Mesodermal cell (in vitro differentiated cells): ENCODE data around the gene ALPP.

Experiments used
- H3K27ac ChIP-seq: 2 replicates; pipeline ENCODE4 v1.7.0; 2013; ENCODE audit warnings: mild to moderate bottlenecking, low read depth, low read length, moderate library complexity; ENCODE audit not compliant: severe bottlenecking
- H3K36me3 ChIP-seq: 2 replicates; pipeline ENCODE4 v1.7.1; 2013; ENCODE audit warnings: mild to moderate bottlenecking, low read length, moderate library complexity; ENCODE audit not compliant: control insufficient read depth, insufficient read depth
- H3K4me1 ChIP-seq: one replicate; pipeline ENCODE4 v1.7.1; 2013; ENCODE audit warnings: mild to moderate bottlenecking, low read length; ENCODE audit not compliant: insufficient read depth, control insufficient read depth, poor library complexity, severe bottlenecking
- H3K4me3 ChIP-seq: 2 replicates; pipeline ENCODE4 v1.7.0; 2013; ENCODE audit warnings: low read length, control low read depth, mild to moderate bottlenecking; ENCODE audit not compliant: insufficient read depth, poor library complexity, severe bottlenecking; ENCODE audit errors: extremely low read depth
- H3K9me3 ChIP-seq: 2 replicates; pipeline ENCODE4 v1.7.1; 2013; ENCODE audit warnings: mild to moderate bottlenecking, low read length, moderate library complexity; ENCODE audit not compliant: control insufficient read depth
- WGBS, 2 experiments: methylation state at CpG; one replicate each; pipeline ENCODE4 v1.1.5; 2013; ENCODE audit warnings: missing lambda C conversion rate in 2 of 2; ENCODE audit not compliant: insufficient coverage in 2 of 2; 5-methylcytosine and 5-hydroxymethylcytosine counted together

Gene ALPP

GRCh38 chr2:232341739-232342126, 36.8 kb upstream of the ALPP start:
- H3K9me3 ChIP-seq, result no peaks in the 10 kb centered on the region
- no peaks in the 10 kb centered on the region for H3K36me3 ChIP-seq
- no peaks in the 10 kb centered on the region for H3K4me1 ChIP-seq
- H3K27ac ChIP-seq, result no peak overlapping the region
- H3K4me3 ChIP-seq, result no peak overlapping the region
- 100% methylated on average over 1 to 3 of the region's 4 CpGs for WGBS, 2 experiments

GRCh38 chr2:232342635-232343565, 35.7 kb upstream of the ALPP start:
- no peaks in the 10 kb centered on the region for H3K4me1 ChIP-seq
- no peak overlapping the region for H3K4me3 ChIP-seq
- H3K9me3 ChIP-seq, result no peaks in the 10 kb centered on the region
- WGBS, 2 experiments, result 86 to 88% methylated on average over 16 to 19 of the region's 19 CpGs
- no peak overlapping the region for H3K27ac ChIP-seq
- H3K36me3 ChIP-seq, result no peaks in the 10 kb centered on the region

- Histone ChIP-seq H3K9me3 (no peaks in the 10 kb centered on the region), H3K4me3 (no peak overlapping the region), H3K4me1 (no peaks in the 10 kb centered on the region), H3K36me3 (no peaks in the 10 kb centered on the region), H3K27ac (no peak overlapping the region)
- 90 to 94% methylated on average over 4 to 6 of the region's 6 CpGs for whole genome bisulfite sequencing, 2 experiments
These were observed 34.7 kb upstream of the ALPP start for GRCh38 chr2:232343821-232344220.

- 89 to 100% methylated on average over 5 to 7 of the region's 8 CpGs for WGBS, 2 experiments
- no peaks in the 10 kb centered on the region for H3K9me3 ChIP-seq
- no peak overlapping the region for H3K4me3 ChIP-seq
- no peaks in the 10 kb centered on the region for H3K4me1 ChIP-seq
- no peak overlapping the region for H3K27ac ChIP-seq
- no peaks in the 10 kb centered on the region for H3K36me3 ChIP-seq
These were observed 33.3 kb upstream of the ALPP start for GRCh38 chr2:232345251-232345650.

GRCh38 chr2:232347369-232347768, 31.2 kb upstream of the ALPP start:
- WGBS, 2 experiments, result 91 to 94% methylated on average over 2 to 5 of the region's 6 CpGs
- H3K4me1 ChIP-seq, result no peaks in the 10 kb centered on the region
- H3K9me3 ChIP-seq, result no peaks in the 10 kb centered on the region
- no peak overlapping the region for H3K27ac ChIP-seq
- H3K36me3 ChIP-seq, result no peaks in the 10 kb centered on the region
- H3K4me3 ChIP-seq, result no peak overlapping the region

GRCh38 chr2:232348936-232349335, 29.6 kb upstream of the ALPP start:
- Histone ChIP-seq H3K27ac (no peak overlapping the region), H3K4me3 (no peak overlapping the region), H3K9me3 (no peaks in the 10 kb centered on the region), H3K36me3 (no peaks in the 10 kb centered on the region), H3K4me1 (no peaks in the 10 kb centered on the region)
- 61 to 80% methylated on average over 4 to 6 of the region's 6 CpGs for WGBS, 2 experiments

DNA sequence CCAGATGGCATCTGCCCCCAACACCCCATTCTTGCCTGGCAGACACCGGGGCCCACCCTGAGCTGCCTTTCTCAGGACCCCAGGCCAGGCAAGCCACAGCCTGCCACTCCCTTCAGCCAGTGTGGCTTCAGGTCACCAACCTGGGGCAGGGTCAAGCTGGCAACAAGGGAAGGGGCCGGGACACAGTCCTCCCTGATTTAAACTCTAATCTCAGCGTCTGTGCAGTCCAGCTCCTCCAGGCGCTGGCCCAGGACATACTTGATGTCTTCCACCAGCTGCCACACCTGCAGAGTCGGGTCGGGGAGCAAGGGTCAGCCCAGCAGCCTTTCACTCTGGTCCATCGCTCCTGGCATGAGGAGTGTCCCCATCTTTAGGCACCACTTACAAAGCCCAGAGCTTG, 29.0 kb upstream of the ALPP start:
- no peak overlapping the region for H3K27ac ChIP-seq
- no peaks in the 10 kb centered on the region for H3K4me1 ChIP-seq
- 91 to 96% methylated on average over 3 to 6 of the region's 7 CpGs for WGBS, 2 experiments
- no peak overlapping the region for H3K4me3 ChIP-seq
- H3K9me3 ChIP-seq, result peaks cover under 1% of the 10 kb centered on the region
- H3K36me3 ChIP-seq, result no peaks in the 10 kb centered on the region

DNA sequence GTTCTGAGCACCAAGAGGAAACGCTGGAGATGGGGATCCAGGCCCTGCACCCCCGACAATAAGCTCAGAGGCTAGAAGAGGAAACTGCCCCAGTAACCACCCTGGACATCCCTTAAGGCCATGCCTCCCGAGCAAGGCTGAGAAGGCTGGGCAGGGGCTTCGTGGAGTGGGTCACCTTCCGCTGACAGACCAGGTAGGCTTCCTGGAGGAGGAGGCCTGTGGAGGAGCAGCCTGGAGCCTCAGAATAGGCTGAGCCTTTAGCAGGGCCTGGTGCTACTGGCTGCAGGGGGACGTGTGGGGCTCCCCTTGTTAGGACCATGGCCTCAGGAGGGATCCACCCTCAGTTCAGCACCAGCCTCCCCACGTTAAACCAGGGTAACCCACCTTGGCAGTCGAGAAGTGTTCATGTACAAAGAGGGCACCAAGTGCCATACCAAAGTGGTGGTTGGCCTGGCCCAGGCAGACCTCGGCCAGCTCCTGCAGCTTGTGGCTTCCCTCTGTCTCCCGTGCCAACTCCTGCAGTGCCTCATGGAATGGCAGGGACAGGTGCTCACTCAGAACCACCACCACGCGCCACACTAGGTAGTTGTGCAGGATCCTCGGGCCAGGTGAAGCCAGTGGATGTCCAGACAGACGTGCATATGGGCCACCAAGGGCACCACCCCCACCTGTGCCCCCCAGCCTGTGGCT, 28.5 kb upstream of the ALPP start:
- no peaks in the 10 kb centered on the region for H3K36me3 ChIP-seq
- WGBS, 2 experiments, result 77 to 91% methylated on average over 9 to 13 of the region's 14 CpGs
- H3K27ac ChIP-seq, result no peak overlapping the region
- peaks cover 4% of the 10 kb centered on the region for H3K9me3 ChIP-seq
- no peak overlapping the region for H3K4me3 ChIP-seq
- no peaks in the 10 kb centered on the region for H3K4me1 ChIP-seq

DNA sequence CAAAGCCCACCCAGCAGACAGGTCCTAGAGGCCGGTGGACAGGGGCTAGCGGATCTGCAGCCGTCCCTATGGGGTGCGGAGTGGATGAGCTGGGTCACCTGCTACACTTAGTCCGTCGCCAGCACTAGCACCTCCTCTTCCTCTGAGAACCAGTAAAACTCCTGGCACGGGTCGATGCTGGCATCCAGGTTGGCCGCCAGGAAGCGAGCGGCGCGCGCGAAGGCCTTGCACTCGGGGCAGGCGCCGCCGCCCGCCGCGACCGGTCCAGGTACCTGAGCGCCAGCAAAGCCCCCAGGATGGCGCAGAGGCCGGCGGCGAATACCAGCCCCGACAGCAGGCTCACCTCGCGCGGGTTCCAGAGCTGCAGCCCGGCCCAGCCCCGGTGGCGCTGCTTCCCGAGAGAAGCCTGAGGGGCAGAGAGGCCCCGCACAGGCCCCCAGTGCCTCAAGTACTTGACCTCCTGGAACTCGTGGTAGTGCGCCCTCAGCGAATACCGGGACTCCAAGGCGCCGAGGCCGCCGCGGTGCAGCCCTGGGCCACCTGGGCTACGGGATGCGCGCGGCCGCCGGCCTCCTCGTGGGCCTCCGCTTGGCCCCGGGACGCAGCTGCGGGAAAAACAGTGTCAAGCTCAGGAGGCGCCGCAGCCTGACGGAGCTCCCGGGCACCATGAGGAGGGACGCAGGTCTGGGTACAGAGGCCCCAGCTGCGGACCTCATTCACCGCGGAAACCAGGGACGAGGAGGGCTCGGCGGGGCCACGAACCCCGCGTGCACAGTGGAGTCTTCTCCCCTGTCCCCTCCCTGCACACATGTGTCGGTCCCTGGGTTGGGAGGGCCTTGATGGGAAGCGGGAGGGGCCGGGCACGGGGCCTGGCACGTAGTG, 27.5 kb upstream of the ALPP start:
- Histone ChIP-seq H3K27ac (no peak overlapping the region), H3K9me3 (peaks cover 4% of the 10 kb centered on the region), H3K36me3 (no peaks in the 10 kb centered on the region), H3K4me1 (no peaks in the 10 kb centered on the region), H3K4me3 (no peak overlapping the region)
- 49 to 51% methylated on average over 50 to 69 of the region's 76 CpGs for WGBS, 2 experiments

GRCh38 chr2:232351686-232352510, 26.7 kb upstream of the ALPP start:
- Histone ChIP-seq H3K36me3 (no peaks in the 10 kb centered on the region), H3K27ac (no peak overlapping the region), H3K4me3 (no peak overlapping the region), H3K9me3 (peaks cover 4% of the 10 kb centered on the region), H3K4me1 (no peaks in the 10 kb centered on the region)
- 33 to 38% methylated on average over 65 to 70 of the region's 73 CpGs for WGBS, 2 experiments
